LNCaP clone FGC (cell line): ENCODE results near the gene PIKFYVE.
A peak's percentile ranks its signal among the peaks of the same experiment; 100 is the strongest.

Experiments used
- DNase-seq: peaks from one replicate; pipeline ENCODE4 v3.0.0-alpha.2; 2011; ENCODE audit warnings: low read depth
- H3K4me3 ChIP-seq: 2 replicates; pipeline ENCODE4 v1.5.1; 2011; ENCODE audit warnings: mild to moderate bottlenecking, low read depth, low read length, control low read depth
- CTCF ChIP-seq: IDR thresholded peaks from 2 replicates; pipeline ENCODE4 v1.5.1; 2012; ENCODE audit warnings: mild to moderate bottlenecking; ENCODE audit not compliant: control insufficient read depth, insufficient read depth; ENCODE audit errors: extremely low read depth

Gene PIKFYVE

GRCh38 chr2:208234786-208235185 is 31.3 kb upstream of the PIKFYVE start:
- no peak for TF ChIP-seq CTCF
- DNase-seq: no peak
- H3K4me3 ChIP-seq: no peak overlapping the region

- no peak for TF ChIP-seq CTCF
- no peak overlapping the region for H3K4me3 ChIP-seq
- no peak for DNase-seq
These were observed 30.2 kb upstream of the PIKFYVE start for GRCh38 chr2:208235860-208236259.

- no peak for TF ChIP-seq CTCF
- no peak overlapping the region for H3K4me3 ChIP-seq
- DNase-seq: no peak
These were observed 26.1 kb upstream of the PIKFYVE start for GRCh38 chr2:208239770-208240493.

GRCh38 chr2:208240619-208241209 is 25.3 kb upstream of the PIKFYVE start:
- TF ChIP-seq CTCF: no peak
- DNase-seq: peak; percentile 44

GRCh38 chr2:208244422-208244821 is 21.6 kb upstream of the PIKFYVE start:
- DNase-seq: no peak
- no peak for TF ChIP-seq CTCF

More at GRCh38 chr2:208240619-208241209, 25.3 kb upstream of the PIKFYVE start:
- no peak overlapping the region for H3K4me3 ChIP-seq

GRCh38 chr2:208245746-208246145 is 20.3 kb upstream of the PIKFYVE start:
- no peak overlapping the region for H3K4me3 ChIP-seq
- no peak for TF ChIP-seq CTCF
- no peak for DNase-seq

More at GRCh38 chr2:208244422-208244821, 21.6 kb upstream of the PIKFYVE start:
- H3K4me3 ChIP-seq: no peak overlapping the region
